A549 (cell line): ENCODE results near the gene STK4. TPM values are rescaled to one million over a fixed set of nuclear protein-coding genes. Genes with fewer than 3 reads are reported as not detected.

Experiments used
- ATAC-seq, 2 experiments: fragments of 200-7000 bp in 1 of 2; fragments of >200 bp in 1 of 2; cut with Nextera tagmentation in 1 of 2; cut with Tn5 transposase in 1 of 2; 3 replicates each; pipeline versions ENCODE4 v1.8.0 to v1.9.1; 2018 to 2020; ENCODE audit warnings: mild to moderate bottlenecking in 1 of 2, moderate library complexity in 1 of 2
- CTCF ChIA-PET: fragments of 300-600 bp; sonication (Branson Sonifier 250); formaldehyde crosslinking; extraction: SDS; loops from one replicate; lab custom pipeline; 2021; ENCODE audit warnings: antibody characterized with exemption, inconsistent platforms; lab: Yijun Ruan, JAX
- POLR2A ChIA-PET: fragments of 350-600 bp; formaldehyde crosslinking; extraction: SDS; loops from one replicate; lab custom pipeline; 2021; ENCODE audit warnings: antibody characterized with exemption, inconsistent platforms; lab: Yijun Ruan, JAX
- DNase-seq, 2 experiments: peaks; one replicate each; pipeline versions ENCODE4 v3.0.0 to v3.0.0-alpha.2; 2011 to 2016; ENCODE audit warnings: low read depth in 1 of 2, low spot score in 1 of 2
- FAIRE-seq: peaks from 2 replicates; lab custom pipeline; 2011; peaks lifted over from hg19 to GRCh38; lab: Jason Lieb, UNC
- H3K27ac ChIP-seq, 2 experiments: fragments of >200 bp; sonication (Bioruptor Twin); formaldehyde crosslinking; 3 replicates each; pipeline ENCODE4 v1.5.1; 2016 to 2017
- H3K4me1 ChIP-seq: fragments of >200 bp; sonication (Bioruptor Twin); formaldehyde crosslinking; 3 replicates; pipeline ENCODE4 v1.6.1; 2016
- H3K4me2 ChIP-seq: fragments of >200 bp; sonication (Bioruptor Twin); formaldehyde crosslinking; 3 replicates; pipeline ENCODE4 v1.6.1; 2016
- H3K4me3 ChIP-seq: fragments of >200 bp; sonication (Bioruptor Twin); formaldehyde crosslinking; 3 replicates; pipeline ENCODE4 v1.5.1; 2016
- H3K9me3 ChIP-seq: fragments of >200 bp; sonication (Bioruptor Twin); formaldehyde crosslinking; 3 replicates; pipeline ENCODE4 v1.6.1; 2016
- BCL3 ChIP-seq: fragments of >200 bp; sonication (Bioruptor Twin); formaldehyde crosslinking; IDR thresholded peaks from 3 replicates; pipeline ENCODE4 v1.6.1; 2016
- CBX8 ChIP-seq: fragments of 200-600 bp; sonication (generic); IDR thresholded peaks from 2 replicates; pipeline ENCODE4 v1.6.1; 2016
- CTCF ChIP-seq: fragments of >200 bp; sonication (Bioruptor Twin); formaldehyde crosslinking; IDR thresholded peaks from 3 replicates; pipeline ENCODE4 v1.5.1; 2016
- E2F6 ChIP-seq: IDR thresholded peaks from 2 replicates; pipeline ENCODE4 v1.6.1; 2012; ENCODE audit warnings: low read depth, borderline replicate concordance
- EP300 ChIP-seq, 2 experiments: fragments of >200 bp; sonication (Bioruptor Twin); formaldehyde crosslinking; IDR thresholded peaks; 2 replicates in 1 of 2; 3 replicates in 1 of 2; pipeline ENCODE4 v1.6.1; 2016 to 2017
- FOSL2 ChIP-seq, 2 experiments: fragments of 450-650 bp in 1 of 2; fragments of >200 bp in 1 of 2; sonication (Bioruptor Twin) in 1 of 2; formaldehyde crosslinking; IDR thresholded peaks; 2 replicates each; pipeline versions ENCODE4 v1.5.0 to v1.6.1; 2016 to 2020; ENCODE audit warnings: mild to moderate bottlenecking in 1 of 2, moderate library complexity in 1 of 2
- HEYL ChIP-seq: fragments of 250-450 bp; sonication (Bioruptor Pico); IDR thresholded peaks from 2 replicates; pipeline ENCODE4 v1.8.0; 2021; ENCODE audit warnings: mild to moderate bottlenecking, moderate library complexity
- HOXA7 ChIP-seq: fragments of 250-450 bp; sonication (Bioruptor Pico); IDR thresholded peaks from 2 replicates; pipeline ENCODE4 v1.5.0; 2020; ENCODE audit warnings: mild to moderate bottlenecking, moderate library complexity
- MAFK ChIP-seq: fragments of 450-650 bp; IDR thresholded peaks from 2 replicates; pipeline ENCODE4 v1.6.1; 2014; ENCODE audit not compliant: partially characterized antibody
- MAZ ChIP-seq: fragments of 150-350 bp; IDR thresholded peaks from 2 replicates; pipeline ENCODE4 v1.6.1; 2014; ENCODE audit warnings: antibody characterized with exemption, low read depth, low read length, borderline replicate concordance
- NFE2L2 ChIP-seq: fragments of 150-350 bp; conservative IDR thresholded peaks from 2 replicates; pipeline ENCODE4 v1.6.1; 2014; ENCODE audit warnings: low read length
- TP53 ChIP-seq: fragments of 250-450 bp; sonication (Bioruptor Pico); IDR thresholded peaks from 2 replicates; pipeline ENCODE4 v1.5.0; 2021; ENCODE audit warnings: mild to moderate bottlenecking, moderate library complexity
- polyA plus RNA-seq, 4 experiments: library from polyadenylated mRNA; depleted of rRNA in 3 of 4; stranded (reverse); fragments of >200 nt; fragmentation: RNase III in 1 of 4; extraction: RNeasy Plus Mini Kit Qiagen cat#74134 plus additional on column Dnase treatment in 1 of 4; gene quantifications; 2 replicates in 3 of 4; 3 replicates in 1 of 4; pipeline ENCODE4 v1.2.3, GENCODE V29; 2011 to 2017
- TF ChIP-seq, protein P1 (sequence below): IDR thresholded peaks from 2 replicates; pipeline ENCODE4 v1.6.1; 2012
- TF ChIP-seq, protein P2 (sequence below): fragments of 150-350 bp; IDR thresholded peaks from 2 replicates; pipeline ENCODE4 v1.6.1; 2014; ENCODE audit warnings: low read depth, mild to moderate bottlenecking, low read length
- TF ChIP-seq, protein P3 (sequence below): IDR thresholded peaks from 2 replicates; pipeline ENCODE4 v1.6.1; 2012
- TF ChIP-seq, protein P4 (sequence below): fragments of >200 bp; sonication (Bioruptor Twin); formaldehyde crosslinking; IDR thresholded peaks from 2 replicates; pipeline ENCODE4 v1.6.1; 2016

The STK4 gene
- polyA plus RNA-seq, 2 of the 4 experiments (the other 2 are of a cell fraction): 14.5 to 34.5 TPM

GRCh38 chr20:44997668-44998067 is 31.4 kb downstream of the STK4 start (continued):
- TF ChIP-seq, protein P1, sequence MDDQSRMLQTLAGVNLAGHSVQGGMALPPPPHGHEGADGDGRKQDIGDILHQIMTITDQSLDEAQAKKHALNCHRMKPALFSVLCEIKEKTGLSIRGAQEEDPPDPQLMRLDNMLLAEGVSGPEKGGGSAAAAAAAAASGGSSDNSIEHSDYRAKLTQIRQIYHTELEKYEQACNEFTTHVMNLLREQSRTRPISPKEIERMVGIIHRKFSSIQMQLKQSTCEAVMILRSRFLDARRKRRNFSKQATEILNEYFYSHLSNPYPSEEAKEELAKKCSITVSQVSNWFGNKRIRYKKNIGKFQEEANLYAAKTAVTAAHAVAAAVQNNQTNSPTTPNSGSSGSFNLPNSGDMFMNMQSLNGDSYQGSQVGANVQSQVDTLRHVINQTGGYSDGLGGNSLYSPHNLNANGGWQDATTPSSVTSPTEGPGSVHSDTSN: no peak
- no peak for TF ChIP-seq NFE2L2

GRCh38 chr20:45008521-45009049 is 42.3 kb downstream of the STK4 start:
- ATAC-seq (no peak), DNase-seq (no peak), FAIRE-seq (no peak)
- CTCF ChIA-PET: interaction anchor here (1.0 to 4.0 kb wide), 3 partner anchors 87 to 303 kb away, joined by 3 to 30 read pairs (median 25); no protein-coding TSS in a partner anchor
- Histone ChIP-seq H3K4me2 (no peak overlapping the region), H3K4me3 (no peak overlapping the region), H3K9me3 (no peaks in the 10 kb centered on the region), H3K4me1 (peaks cover 12% of the 10 kb centered on the region)
- TF ChIP-seq NFE2L2: no peak
- TF ChIP-seq, all 56 proteins: peak for 0
- H3K27ac ChIP-seq: no peak overlapping the region
- POLR2A ChIA-PET: no interaction called here

GRCh38 chr20:45010399-45010828 is 44.1 kb downstream of the STK4 start:
- FAIRE-seq (no peak), DNase-seq (no peak), ATAC-seq (no peak)
- H3K4me3 ChIP-seq: no peak overlapping the region
- ChIA-PET CTCF (interaction anchor here (0.9 to 6.4 kb wide), 32 partner anchors 8 to 368 kb away, joined by 3 to 101 read pairs (median 5); partner anchors contain the start of genes TOMM34 and TP53TG5), POLR2A (no interaction called here)
- TF ChIP-seq, protein P2, sequence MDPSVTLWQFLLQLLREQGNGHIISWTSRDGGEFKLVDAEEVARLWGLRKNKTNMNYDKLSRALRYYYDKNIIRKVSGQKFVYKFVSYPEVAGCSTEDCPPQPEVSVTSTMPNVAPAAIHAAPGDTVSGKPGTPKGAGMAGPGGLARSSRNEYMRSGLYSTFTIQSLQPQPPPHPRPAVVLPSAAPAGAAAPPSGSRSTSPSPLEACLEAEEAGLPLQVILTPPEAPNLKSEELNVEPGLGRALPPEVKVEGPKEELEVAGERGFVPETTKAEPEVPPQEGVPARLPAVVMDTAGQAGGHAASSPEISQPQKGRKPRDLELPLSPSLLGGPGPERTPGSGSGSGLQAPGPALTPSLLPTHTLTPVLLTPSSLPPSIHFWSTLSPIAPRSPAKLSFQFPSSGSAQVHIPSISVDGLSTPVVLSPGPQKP: no peak
- no peak for TF ChIP-seq HEYL
- TF ChIP-seq MAZ: no peak
- no peak for TF ChIP-seq CBX8
- no peak for TF ChIP-seq CTCF
- TF ChIP-seq, protein P3, sequence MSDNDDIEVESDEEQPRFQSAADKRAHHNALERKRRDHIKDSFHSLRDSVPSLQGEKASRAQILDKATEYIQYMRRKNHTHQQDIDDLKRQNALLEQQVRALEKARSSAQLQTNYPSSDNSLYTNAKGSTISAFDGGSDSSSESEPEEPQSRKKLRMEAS: no peak
- TF ChIP-seq, protein P4, sequence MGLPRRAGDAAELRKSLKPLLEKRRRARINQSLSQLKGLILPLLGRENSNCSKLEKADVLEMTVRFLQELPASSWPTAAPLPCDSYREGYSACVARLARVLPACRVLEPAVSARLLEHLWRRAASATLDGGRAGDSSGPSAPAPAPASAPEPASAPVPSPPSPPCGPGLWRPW: no peak
- no peak for TF ChIP-seq E2F6
- TF ChIP-seq HOXA7 (CRISPR knock-in tag): no peak
- TF ChIP-seq NFE2L2: no peak
- TF ChIP-seq MAFK: no peak
- TF ChIP-seq BCL3: no peak
- no peak for TF ChIP-seq FOSL2 (IDR thresholded peaks at IDR 0.05)
- no peak for TF ChIP-seq FOSL2 (CRISPR knock-in tag; IDR thresholded peaks at IDR 0.05)
- TF ChIP-seq TP53 (CRISPR knock-in tag): no peak
- no peak for TF ChIP-seq EP300 (IDR thresholded peaks at IDR 0.05)
- peaks cover 12% of the 10 kb centered on the region for H3K4me1 ChIP-seq
- H3K9me3 ChIP-seq: no peaks in the 10 kb centered on the region
- no peak overlapping the region for H3K27ac ChIP-seq
- no peak overlapping the region for H3K4me2 ChIP-seq
